CD4-positive, alpha-beta T cell treated with Interleukin-21 for 1 hour (primary cell): ENCODE data around the gene NRXN3.
"Not testable (repeated sequence)": the region's sequence is repeated elsewhere in the genome, so short reads cannot be mapped to it uniquely, and the experiment has no call there.

ENCODE experiments used
- DNase-seq: peaks from one replicate; pipeline ENCODE4 v3.0.0-alpha.2; 2020

Gene NRXN3

DNA sequence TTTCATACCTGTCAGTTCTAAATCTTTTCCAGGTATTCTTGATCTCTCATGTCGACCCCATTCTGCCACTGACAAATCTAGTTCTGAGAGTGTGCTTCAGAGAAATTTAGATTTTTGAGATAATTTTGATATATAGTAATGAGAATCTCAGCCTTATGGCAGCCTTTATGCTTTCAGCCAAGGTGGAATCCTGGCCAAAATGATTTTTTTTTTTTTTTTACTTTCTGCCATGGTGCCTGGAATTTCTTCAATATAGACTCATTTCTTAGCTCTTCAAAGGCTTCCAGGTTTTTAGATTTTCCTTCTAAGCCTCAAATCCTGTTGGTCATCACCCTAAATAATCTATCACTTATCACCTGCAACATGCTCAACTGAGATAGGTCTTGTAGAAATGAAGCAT is 926.6 kb downstream of the NRXN3 start:
- no peak for DNase-seq

DNA sequence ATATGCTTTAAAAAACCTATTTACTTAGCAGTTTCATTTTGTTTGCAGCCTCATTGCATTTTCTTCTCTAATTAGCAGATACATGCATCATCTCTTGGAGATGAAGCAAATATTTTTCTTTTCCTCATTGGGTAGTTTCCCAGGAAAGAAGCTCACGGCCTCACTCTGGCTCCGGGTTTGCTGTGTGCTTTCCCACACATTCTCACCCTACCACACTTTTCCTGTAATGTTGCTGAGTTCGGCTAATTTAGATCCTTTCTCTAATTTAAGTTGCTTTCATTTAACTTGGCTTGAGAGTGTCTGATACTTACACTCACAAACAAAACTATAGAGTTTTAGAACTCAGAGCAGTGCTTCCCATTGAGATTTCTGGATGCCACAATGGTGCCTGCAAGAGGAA is 928.2 kb downstream of the NRXN3 start:
- DNase-seq, result no peak

DNA sequence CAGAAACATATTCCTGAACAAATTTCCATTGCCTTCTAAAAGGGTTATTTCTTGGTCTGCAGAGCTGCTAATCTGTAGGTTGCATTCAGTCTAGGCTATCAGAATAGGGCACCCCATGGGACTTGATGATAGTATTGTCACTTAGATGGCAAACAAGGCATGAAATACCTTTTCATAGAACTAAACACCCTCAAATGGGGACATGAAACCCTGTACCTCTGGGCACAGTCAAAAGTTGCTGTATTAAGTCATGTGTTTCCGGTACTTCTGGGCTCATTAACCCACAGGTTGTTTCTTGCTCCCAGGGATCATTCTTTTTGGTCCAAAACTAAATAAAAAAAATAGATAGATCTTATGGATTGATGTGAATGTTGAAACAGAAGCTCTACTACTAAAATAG is 930.4 kb downstream of the NRXN3 start:
- DNase-seq, result no peak

DNA sequence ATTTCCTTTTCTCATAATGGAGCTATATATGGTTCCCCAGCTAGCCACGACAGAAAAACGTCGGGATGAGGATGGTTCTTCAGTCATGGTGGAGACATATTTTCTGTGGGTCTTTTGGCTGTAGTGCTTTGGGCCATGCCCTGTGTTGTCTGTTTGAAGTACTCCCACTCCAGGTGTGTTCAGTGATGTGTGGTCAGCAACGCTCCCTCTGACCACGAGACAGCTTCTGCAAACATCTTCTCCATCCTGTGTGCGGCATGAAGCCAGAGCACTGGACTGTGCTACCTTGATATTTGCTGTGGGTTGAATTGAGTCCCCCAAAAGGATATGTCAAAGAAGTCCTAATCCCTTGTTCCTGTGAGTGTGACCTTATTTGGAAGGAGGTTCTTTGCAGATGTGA is 931.2 kb downstream of the NRXN3 start:
- no peak for DNase-seq

DNA sequence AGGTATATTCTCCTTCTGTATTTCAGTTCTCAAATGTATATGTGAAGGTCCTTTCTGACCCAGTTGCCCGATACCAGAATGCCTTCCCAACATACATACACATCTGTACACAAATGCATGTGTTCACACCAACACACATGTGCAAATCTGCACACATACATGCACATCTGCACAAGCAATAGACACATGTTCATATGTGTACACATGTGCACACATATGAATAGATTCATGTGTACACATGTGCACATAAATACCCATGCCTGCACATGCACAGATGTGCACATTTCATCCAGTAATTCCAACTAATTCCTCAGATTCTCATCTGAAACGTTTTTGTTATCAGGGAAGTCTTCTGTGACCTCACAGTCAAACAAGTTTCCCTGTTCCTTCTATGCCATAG is 933.6 kb downstream of the NRXN3 start:
- DNase-seq, result no peak

DNA sequence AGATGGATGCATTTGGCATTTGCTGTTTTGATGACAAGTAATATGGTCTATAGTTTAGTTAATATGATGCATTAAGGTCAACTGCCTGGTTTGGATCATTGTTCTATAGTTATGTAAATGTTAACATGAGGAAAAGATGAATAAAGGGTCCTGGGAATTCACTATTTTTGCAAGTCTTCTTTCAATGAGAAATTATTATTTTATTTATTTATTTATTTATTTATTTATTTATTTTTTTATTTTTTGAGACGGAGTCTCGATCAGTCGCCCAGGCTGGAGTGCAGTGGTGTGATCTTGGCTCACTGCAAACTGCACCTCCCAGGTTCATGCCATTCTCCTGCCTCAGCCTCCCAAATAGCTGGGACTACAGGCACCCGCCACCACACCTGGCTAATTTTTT is 940.4 kb downstream of the NRXN3 start:
- not testable (repeated sequence) for DNase-seq

DNA sequence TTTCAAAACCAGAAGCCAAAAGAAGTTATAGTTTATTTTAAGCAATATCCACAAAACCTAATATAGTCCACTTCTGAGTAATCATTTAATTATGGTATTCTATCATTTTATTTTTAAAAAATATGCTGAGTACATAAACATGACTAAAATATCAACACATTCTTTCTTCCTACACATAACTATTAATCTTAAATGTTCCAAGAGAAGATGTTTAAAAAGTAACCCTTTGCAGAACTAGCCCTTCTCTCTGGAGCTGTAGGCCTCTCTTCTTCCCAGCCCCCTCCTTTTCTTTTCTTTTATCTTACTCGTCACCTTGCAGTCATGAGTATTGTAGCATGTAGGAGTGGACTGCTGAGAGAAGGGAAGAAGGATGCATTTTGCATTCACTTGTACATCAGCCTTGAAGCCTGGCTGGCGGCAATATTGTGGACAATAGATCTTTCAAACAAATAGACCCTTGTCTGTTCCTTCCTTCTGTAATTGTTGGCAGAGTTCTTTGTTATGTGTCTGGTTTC is 941.9 kb downstream of the NRXN3 start:
- DNase-seq, result no peak

DNA sequence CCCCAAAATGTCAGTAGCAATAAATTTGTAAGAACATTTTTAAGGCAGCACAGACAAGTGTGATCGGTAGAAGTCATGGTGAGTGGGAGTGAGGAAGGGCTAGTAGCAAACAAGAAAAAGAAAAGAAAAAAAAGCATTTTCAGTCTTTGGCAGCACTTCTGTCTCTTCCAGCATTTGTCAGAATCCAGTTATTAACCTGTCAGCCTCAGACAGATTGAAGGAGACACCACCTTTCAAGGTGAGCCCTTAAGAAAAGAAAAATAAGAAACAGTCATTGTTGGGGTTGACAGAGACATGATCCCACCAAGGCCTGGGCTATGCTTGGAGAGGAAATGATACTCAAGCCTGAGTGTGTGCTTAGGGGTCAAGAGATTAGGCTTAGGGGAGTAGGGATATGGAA is 947.4 kb downstream of the NRXN3 start:
- no peak for DNase-seq

DNA sequence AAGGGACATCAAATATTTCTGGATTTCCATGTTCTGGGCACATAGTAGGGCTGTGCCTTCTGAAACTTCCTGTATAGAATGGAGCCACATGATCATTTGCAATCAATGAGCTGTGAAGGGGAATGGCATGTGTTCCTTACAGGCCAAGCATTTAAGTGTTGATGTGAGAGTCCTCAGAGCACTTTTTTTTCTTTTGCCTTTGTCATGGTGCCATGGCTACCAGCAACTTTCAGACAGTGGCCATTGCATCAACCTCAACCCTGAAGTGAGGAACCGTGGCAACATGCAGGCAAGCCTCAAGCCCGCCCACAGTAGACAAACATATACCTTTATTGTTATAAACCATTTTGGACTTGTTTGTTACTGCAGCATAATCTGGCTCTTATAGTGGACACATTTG is 948.1 kb downstream of the NRXN3 start:
- DNase-seq, result no peak

DNA sequence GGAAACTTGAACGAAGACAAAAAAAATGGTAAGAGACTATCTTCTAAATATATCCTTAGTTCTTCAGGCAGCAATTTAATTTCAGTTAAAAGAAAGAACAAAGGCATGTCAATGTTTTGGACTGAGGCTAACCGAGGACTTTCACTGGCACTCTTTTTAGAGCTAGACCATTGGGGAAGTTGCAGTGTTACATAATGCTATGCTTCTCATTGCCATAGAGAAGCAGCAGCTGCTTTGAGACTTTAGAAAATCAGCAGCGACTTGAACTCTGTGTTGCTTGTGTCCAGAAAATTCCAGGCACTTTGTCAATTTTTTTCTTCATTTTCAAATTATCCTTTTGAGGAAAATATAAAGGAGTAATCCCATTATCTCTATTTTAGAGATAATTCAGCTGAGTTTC is 964.2 kb downstream of the NRXN3 start:
- DNase-seq, result no peak

DNA sequence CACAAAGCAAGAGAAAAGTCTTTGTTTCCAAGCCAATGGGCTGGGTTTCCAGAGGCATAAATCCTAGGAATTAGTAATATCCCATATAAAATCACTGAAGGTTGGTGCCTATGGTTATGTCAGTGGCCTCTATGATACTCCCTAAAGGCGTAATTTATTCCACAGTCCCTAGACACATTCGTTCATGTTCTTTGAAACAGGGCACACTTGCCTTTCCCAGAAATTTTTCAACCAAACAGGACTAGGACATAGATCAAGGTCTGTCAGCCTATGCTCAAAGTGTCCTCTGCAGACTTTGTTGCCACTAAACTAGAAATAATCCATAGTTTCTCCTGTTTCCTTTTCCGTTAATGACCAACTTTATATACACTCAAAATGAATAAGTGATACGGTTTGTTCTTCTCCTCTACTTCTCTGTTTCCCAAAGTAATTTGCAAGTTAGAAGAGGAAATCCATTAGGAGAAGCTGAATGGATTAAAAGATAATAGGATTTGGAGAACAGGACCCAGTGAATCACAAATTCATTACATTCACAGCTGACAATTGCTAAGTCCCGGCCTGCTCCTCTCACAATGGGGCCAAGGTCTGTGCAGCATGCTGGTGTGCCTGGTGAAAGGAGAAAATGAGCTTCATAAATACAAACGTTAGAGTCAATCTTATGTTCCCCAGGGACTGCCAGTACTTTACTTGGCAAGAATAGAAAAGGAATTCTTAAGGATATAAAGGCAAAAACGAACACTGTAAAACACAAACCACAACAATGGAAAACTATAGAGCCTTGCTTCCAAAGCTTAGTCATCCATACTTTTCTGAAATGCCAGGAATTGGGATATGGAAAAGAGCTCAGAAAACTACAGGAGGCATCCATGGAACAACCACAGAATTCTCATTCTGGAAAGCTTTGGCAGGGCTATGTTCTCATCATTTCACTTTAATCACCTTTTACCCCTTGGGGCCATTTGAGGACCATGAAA is 966.2 kb downstream of the NRXN3 start:
- no peak for DNase-seq

DNA sequence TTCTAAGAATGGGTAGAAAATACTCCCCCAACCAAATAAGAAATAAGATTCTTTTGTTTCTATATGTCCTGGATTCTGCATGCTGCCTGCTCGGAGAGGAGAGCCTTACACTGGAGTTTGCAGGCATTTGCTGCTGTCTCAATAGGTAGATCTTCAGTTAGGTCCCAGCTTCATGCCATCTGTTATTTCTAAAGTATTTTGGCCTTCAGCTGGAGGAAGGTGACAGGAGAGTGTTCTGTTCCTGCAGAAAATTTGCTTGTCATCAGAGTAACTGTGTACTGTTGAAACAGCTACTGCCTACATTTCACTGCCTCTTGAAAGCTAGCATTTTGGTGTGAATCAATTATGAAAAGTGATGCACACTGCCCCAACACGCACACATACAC is 966.9 kb downstream of the NRXN3 start:
- no peak for DNase-seq

DNA sequence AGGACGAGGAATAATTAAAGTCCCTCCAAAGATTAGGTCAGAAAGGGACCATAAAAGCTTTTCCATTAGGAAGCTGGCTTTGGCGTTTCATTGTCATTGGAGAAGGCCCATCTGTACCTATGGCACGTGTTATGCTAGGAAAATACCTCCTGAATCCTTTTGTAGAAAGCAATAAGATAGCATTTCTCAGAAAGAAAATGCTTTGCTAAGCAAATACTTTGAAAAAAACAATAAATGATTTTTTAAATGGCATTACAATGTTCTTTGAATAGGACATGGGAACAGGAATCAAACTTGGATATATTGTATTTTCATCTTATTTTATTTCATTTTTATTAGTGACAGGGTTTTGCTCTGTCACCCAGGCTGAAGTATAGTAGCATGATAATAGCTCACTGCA is 967.7 kb downstream of the NRXN3 start:
- DNase-seq, result no peak

DNA sequence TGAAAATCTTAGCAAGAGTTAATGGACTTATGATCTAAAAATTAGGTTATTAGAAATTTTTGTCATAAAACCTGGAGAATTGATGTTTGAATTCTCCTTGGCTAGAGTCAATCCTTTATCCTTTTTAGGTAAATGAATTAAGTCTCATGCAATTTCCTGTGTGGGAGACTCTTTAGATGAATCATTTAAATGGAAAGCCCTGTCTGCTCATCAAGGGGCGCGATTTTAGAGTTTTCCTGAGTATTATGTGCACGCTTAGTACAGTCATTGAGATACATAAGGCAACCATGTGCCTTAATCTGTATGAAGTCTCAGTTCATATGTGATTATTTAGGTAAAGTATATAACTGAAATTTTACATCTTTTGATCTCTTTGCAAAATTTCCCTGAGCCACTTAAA is 974.7 kb downstream of the NRXN3 start:
- no peak for DNase-seq

DNA sequence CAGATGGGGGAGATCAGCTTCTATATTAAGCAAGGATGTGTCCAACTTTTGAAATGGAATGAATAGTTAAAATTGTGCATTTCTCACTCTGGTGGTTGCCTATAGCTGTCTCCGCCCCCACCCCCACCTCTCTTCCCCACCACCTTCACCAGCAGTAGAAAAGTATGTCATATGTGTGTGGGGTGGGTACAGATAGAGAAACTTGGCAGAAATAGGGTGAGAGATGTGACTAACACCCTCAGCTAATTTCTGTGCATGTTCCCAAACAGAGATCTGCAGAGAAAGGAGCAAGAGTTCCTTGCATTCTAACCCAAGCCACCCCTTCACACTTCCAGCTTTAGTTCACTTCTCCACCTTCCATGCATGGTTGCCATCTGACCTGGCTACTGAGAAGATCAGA is 980.1 kb downstream of the NRXN3 start:
- DNase-seq, result no peak

DNA sequence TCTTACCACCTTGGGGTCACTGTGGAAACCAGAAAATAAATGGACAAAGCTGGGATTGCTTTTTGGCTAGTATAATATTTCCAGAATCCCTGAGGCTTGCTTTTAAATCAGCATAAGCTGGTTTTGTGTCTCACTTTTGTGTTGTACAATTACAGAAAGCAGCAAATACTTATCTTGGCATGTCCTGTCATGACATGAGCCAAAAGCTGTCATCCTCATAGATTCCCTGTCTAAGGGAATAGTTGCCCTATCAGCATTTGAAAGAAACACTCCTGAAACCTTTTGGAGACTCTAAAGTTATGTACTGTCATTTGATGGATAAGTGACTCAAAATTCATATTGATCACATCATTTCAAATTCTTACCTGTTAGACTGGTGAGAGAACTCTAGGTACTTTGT is 987.2 kb downstream of the NRXN3 start:
- no peak for DNase-seq

DNA sequence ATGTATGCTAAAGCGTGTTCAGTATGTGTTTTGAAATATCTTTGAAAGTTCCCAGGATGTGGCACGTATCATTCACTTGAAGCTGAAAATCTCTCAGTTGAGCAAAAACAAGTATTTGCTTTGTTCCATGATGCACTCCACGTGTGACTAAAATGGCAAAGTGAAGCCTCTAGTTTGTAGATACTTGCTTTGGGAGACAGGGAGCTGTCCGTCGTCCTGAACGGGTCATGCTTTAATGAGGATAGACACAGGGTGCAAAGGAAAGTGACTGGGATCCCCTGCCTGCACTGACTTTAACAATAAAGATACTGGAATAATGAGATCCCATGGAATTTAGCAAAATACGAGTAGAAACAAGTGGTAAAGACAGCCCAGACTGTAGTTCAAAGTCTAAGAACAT is 991.4 kb downstream of the NRXN3 start:
- DNase-seq, result no peak

DNA sequence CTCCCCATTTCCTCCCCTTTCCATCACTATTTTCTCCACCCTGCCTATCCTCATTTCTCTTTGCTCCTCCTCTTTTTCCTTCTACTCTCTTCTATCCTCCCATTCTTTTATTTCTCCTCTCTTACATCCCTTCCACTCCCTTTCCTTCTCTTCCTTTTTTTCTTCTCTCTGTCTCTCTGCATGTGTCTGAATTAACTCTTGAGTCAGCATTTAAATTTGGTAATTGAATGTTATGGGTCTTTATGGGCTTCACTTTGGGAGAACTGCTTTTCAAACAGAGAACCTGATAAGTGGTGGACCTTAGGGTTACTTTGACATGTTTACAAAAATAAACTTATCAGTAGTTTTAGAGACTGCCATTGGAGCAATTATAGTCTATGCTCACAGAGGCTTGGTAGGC is 992.7 kb downstream of the NRXN3 start:
- no peak for DNase-seq

DNA sequence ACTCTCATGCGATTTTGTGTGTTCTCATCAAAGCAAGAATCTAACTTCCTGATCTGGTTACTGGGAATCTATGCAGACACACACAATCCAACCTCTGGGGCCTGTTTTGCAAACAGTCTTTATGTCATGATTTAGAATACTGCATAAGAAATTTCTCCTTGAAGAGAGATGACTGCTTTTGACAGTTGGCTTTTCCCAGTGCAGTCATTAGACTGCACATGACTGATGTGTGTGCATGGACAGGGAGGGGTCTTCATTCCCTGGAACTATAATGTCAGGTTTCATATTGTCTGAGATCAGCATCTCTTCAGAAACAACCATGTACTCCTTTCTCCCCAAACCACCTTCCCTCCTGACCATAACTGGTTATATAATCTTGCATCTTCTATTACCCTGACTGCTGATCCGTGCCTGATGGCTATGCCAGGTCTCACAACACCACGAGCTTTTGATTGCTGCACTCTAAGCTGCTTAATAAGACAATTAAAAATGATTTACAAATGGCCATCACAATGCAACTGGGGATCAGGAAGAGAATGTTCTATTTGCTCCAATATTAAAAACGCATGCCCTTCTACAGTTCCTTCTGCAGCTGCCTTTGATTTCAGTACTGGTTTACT is 995.4 kb downstream of the NRXN3 start:
- DNase-seq, result no peak

DNA sequence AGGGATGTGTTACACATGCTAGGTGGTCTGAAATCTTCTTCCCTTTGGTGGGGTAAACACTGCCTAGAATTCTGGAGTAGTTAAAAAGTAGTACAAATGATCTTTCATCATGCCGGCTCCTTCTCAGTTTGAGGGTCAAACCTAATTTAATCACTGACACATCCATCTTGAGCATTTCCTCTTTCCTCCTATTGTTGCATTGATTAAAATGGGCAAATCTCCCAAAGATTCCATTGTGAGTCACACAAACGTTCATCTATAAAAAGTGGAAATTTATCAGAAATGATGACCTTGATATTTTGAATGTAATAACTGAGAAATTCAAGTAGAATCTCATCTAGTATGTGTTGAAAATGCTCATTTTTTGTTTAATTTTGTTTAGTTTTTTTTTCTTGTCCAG is 996.0 kb downstream of the NRXN3 start:
- no peak for DNase-seq

DNA sequence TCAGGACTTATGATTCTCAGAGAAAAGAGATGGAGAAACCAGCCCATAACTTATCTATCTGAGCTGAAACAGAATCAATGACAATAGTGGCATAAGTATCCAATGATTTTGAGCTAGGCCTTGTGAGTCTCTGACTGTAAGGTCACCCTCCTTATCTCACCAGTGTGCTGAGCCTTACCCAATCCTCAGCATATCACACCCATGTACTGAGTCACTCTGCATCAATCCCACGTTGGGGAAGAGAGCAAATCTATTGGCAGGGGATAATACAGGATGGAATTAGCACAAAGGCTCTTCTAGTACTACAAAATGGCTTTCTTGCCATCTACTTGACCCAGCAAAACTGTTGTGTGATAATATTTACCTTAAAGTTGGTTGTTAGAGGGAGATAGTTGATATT is 997.8 kb downstream of the NRXN3 start:
- no peak for DNase-seq

DNA sequence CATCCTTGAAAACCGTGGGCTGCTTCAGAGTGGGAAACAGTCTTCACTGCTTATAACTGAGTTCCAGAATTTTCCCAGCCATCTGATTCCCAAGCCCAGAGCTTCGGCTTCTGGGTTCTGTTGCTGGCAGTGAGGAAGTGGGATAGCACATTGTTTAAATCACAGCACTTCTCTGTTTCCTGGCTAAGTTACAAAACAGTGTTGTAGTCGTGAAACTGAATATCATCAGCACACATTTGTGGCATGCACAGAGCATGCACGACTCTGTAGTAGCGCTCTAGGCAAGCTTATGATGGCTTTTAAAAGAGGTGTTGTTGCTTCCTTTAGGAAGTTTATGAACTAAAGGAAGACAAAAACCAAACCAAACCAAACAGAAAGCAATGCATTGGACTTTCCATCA is 1005.5 kb downstream of the NRXN3 start:
- DNase-seq, result no peak

DNA sequence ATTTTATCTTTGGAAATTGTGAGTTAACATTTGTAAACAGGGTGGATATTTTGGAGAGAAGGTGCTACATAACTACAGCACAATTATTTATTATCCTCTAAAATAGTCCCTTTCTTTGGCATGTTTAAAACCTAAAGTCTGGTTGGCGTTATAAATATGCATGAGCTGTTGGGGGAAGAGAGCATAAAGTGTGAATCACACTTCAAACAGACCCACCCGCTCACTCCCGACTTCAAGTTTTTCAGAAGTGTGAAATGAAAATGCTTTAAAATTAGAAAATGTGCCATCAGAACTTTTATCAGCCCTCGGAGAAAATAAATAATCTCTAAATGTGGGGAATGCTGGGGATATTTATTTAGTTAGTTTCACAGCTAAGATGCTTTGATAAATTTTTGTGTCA is 1006.9 kb downstream of the NRXN3 start:
- DNase-seq, result no peak

DNA sequence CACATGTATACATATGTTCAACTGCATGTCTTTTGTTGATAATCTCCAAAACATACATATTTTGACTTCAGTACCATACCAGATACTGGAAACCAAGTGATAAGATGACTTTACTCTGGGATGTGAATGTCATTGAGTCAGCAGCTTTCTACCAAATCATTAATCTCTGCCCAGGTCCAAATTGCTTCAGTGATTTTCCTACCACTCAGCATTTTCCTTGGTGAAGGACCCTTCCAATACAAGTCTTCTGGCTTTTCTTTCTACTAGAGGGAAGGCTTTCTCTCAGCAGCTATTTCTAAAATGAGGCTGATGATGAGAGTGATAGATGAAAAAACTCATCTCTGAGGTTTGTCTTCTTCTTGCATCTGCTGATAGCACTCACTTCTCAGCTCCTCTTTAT is 1008.5 kb downstream of the NRXN3 start:
- no peak for DNase-seq

DNA sequence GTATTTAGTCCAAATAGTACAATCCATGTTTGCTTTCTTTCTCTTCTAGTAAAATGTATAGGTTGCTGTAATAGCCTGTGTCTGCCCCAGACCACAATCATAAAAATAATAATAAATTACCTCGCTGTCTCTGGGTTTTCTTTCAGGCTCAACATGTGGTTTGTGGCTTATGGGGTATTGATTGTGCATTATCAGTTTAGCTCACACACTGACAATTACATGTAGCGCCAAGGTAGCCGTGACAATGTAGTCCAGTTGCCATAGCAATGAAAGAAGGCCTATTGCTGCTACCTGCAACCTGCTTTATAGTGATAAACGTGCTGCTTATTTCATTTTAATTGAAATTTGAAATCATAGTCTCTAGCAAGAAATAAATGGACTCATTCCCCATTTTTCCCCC is 1009.8 kb downstream of the NRXN3 start:
- no peak for DNase-seq
